ENCODE measurements around the gene SIL1. TPM values are rescaled to one million over a fixed set of nuclear protein-coding genes. Genes with fewer than 3 reads are reported as not detected.

Gene SIL1
- total RNA-seq, 1 experiment from 2014 or later: 46.5 TPM

DNA sequence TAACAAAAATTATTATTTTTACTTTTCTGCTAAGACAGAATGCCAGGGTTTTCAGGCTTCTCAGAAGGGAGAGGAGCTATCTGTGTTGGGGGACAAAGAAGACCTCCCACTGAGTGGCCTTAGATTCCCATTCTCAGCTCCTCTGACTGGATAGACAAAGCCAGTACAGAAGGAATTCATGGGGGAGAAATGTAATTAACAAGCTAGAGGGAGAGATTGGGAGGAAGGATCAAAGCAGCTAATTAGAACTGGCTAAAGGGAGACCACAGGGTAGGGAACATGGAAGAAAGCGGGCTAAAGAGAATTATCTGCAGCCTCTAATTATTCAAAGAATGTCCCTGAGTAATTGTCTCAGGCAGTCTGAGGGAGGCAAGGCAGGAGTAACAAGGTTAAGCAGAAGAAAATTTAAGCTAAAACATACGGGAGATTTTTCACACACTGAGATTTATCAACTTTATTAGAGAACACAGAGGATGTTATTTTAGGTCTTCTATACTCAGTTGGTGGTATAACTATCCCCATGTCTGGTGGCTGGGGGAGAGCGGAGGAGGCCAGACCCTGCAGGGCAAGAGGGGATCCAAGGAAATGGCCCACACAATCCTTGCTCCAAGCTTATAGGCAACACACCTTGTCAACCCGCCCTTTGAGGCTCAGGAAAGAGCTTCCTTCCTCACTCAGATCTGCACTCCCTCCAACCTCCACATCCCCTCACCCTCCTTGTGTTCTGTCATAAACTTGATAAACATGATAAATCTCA is 235.4 kb downstream of the SIL1 start:
- Histone ChIP-seq H3K9me3 (ENCODE audit: insufficient read depth, low read depth) (no peaks in the 10 kb centered on the region), H3K4me3 (no peak overlapping the region), H2AFZ (no peak overlapping the region), H3K79me2 (ENCODE audit: low read depth) (no peaks in the 10 kb centered on the region), H3K4me1 (replicated peaks; ENCODE audit: insufficient read depth) (peaks cover 4% of the 10 kb centered on the region; the same call in 1 of the 2 replicates), H3K36me3 (ENCODE audit: low read depth) (no peaks in the 10 kb centered on the region), H3K9me2 (ENCODE audit: insufficient read depth) (0 out of 2 replicates have a peak, but pooled peaks cover 3% of the 10 kb centered on the region), H3F3A (ENCODE audit: insufficient read depth, low read depth) (no peaks in the 10 kb centered on the region), H3K27ac (no peak overlapping the region), H3K4me2 (no peak overlapping the region), H4K20me1 (ENCODE audit: insufficient read depth) (no peaks in the 10 kb centered on the region), H3K27me3 (ENCODE audit: insufficient read depth, low read depth) (no peaks in the 10 kb centered on the region)
- TF ChIP-seq EZH2 (IDR thresholded peaks at IDR 0.05; ENCODE audit: low read depth) (no peak), CTCF (conservative IDR thresholded peaks at IDR 0.05) (no peak)
- POLR2A ChIA-PET (ENCODE audit: unreplicated experiment): no interaction called here
- BruUV-seq (replicated peaks): no TSS peak
- CTCF ChIA-PET: interaction anchor here (0.6 kb wide), 1 partner anchor 470 kb away, joined by 3 read pairs; no protein-coding TSS in a partner anchor
- no peak for DNase-seq
- intact Hi-C loops (cut with micrococcal nuclease; ENCODE audit: unreplicated experiment): no loop called here

- H3K36me3 ChIP-seq (ENCODE audit: low read depth): no peaks in the 10 kb centered on the region
- no peaks in the 10 kb centered on the region for H3K79me2 ChIP-seq (ENCODE audit: low read depth)
- no peaks in the 10 kb centered on the region for H3F3A ChIP-seq (ENCODE audit: insufficient read depth, low read depth)
- no TSS peak for BruUV-seq (replicated peaks)
- peaks cover 4% of the 10 kb centered on the region; the same call in 1 of the 2 replicates for H3K4me1 ChIP-seq (replicated peaks; ENCODE audit: insufficient read depth)
- ChIA-PET CTCF (no interaction called here), POLR2A (ENCODE audit: unreplicated experiment) (no interaction called here)
- no peaks in the 10 kb centered on the region for H4K20me1 ChIP-seq (ENCODE audit: insufficient read depth)
- intact Hi-C loops (cut with micrococcal nuclease; ENCODE audit: unreplicated experiment): no loop called here
- no peak overlapping the region for H3K4me2 ChIP-seq
- H2AFZ ChIP-seq: no peak overlapping the region
- H3K9me3 ChIP-seq (ENCODE audit: insufficient read depth, low read depth): no peaks in the 10 kb centered on the region
- H3K27me3 ChIP-seq (ENCODE audit: insufficient read depth, low read depth): no peaks in the 10 kb centered on the region
- no peak for DNase-seq
- no peak overlapping the region for H3K27ac ChIP-seq
- TF ChIP-seq EZH2 (IDR thresholded peaks at IDR 0.05; ENCODE audit: low read depth) (no peak), CTCF (conservative IDR thresholded peaks at IDR 0.05) (no peak)
- no peak overlapping the region for H3K4me3 ChIP-seq
- H3K9me2 ChIP-seq (ENCODE audit: insufficient read depth): 0 out of 2 replicates have a peak, but pooled peaks cover 3% of the 10 kb centered on the region
Observed at GRCh38 chr5:138961729-138962128, 236.4 kb downstream of the SIL1 start.

DNA sequence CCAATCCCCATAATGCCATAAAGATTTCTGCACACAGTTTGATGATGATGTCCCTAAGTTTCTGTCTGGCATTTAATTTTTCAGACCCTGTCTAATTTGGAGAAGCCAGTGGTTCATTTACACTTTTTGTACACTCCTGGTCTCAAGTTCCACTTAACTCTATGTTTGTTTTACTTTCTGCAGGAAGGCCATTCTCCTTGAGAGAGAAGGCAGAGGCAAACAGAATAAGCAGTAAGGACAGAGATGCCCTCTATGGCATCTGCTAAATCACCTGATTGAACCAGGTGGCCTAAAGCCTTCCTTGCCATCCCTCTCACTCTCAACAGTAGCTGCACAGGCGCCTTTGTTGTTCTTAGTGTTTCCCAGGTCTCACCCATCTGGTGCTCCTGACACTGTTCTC is 236.9 kb downstream of the SIL1 start:
- Histone ChIP-seq H3K79me2 (ENCODE audit: low read depth) (no peaks in the 10 kb centered on the region), H3K9me2 (ENCODE audit: insufficient read depth) (0 out of 2 replicates have a peak, but pooled peaks cover 3% of the 10 kb centered on the region), H3K36me3 (ENCODE audit: low read depth) (no peaks in the 10 kb centered on the region), H2AFZ (no peak overlapping the region), H3K4me1 (replicated peaks; ENCODE audit: insufficient read depth) (peaks cover 4% of the 10 kb centered on the region; the same call in 1 of the 2 replicates), H3K27me3 (ENCODE audit: insufficient read depth, low read depth) (no peaks in the 10 kb centered on the region), H3K4me2 (no peak overlapping the region), H4K20me1 (ENCODE audit: insufficient read depth) (no peaks in the 10 kb centered on the region), H3F3A (ENCODE audit: insufficient read depth, low read depth) (no peaks in the 10 kb centered on the region), H3K9me3 (ENCODE audit: insufficient read depth, low read depth) (no peaks in the 10 kb centered on the region), H3K27ac (no peak overlapping the region), H3K4me3 (no peak overlapping the region)
- CTCF ChIA-PET: no interaction called here
- intact Hi-C loops (cut with micrococcal nuclease; ENCODE audit: unreplicated experiment): no loop called here
- BruUV-seq (replicated peaks): no TSS peak
- DNase-seq: no peak
- POLR2A ChIA-PET (ENCODE audit: unreplicated experiment): no interaction called here
- no peak for TF ChIP-seq CTCF (conservative IDR thresholded peaks at IDR 0.05)
- no peak for TF ChIP-seq EZH2 (IDR thresholded peaks at IDR 0.05; ENCODE audit: low read depth)
